Naive thymus-derived CD4-positive, alpha-beta T cell (primary cell): ENCODE data around the gene POLR3B. TPM values are rescaled to one million over a fixed set of nuclear protein-coding genes. Genes with fewer than 3 reads are reported as not detected.
"Not testable (repeated sequence)": the region's sequence is repeated elsewhere in the genome, so short reads cannot be mapped to it uniquely, and the experiment has no call there.

Source experiments
- ATAC-seq: fragments of 150-1000 bp; cut with Tn5 transposase; 2 replicates; pipeline ENCODE4 v1.10.0; 2021; ENCODE audit warnings: mild to moderate bottlenecking, moderate library complexity
- CTCF ChIA-PET: fragments of 350-600 bp; sonication (Branson Sonifier 250); formaldehyde crosslinking; loops from one replicate; lab custom pipeline; 2021; ENCODE audit warnings: antibody characterized with exemption; lab: Charles Lee
- POLR2A ChIA-PET: fragments of 350-600 bp; sonication (Branson Sonifier 250); formaldehyde crosslinking; loops from one replicate; lab custom pipeline; 2021; ENCODE audit warnings: antibody characterized with exemption, inconsistent platforms; lab: Charles Lee
- DNase-seq, 9 donors: peaks; one replicate each; pipeline versions ENCODE4 v3.0.0 to v3.0.0-alpha.2; 2020 to 2022; ENCODE audit warnings: mixed read lengths in 1 of 9
- H3K27ac ChIP-seq: one replicate; pipeline ENCODE4 v1.7.0; 2013; ENCODE audit warnings: mild to moderate bottlenecking, low read depth, low read length, moderate library complexity
- H3K27me3 ChIP-seq, 2 donors: one replicate each; pipeline ENCODE4 v1.7.0; 2013; ENCODE audit warnings: low read length in 2 of 2, mild to moderate bottlenecking in 2 of 2, moderate library complexity in 2 of 2; ENCODE audit not compliant: control insufficient read depth in 2 of 2, insufficient read depth in 2 of 2
- H3K36me3 ChIP-seq, 3 experiments: 1 replicate in 2 of 3; 2 replicates in 1 of 3; pipeline ENCODE4 v1.7.0; 2013; ENCODE audit warnings: low read length in 3 of 3, mild to moderate bottlenecking in 3 of 3, moderate library complexity in 1 of 3; ENCODE audit not compliant: insufficient read depth in 3 of 3, control insufficient read depth in 2 of 3
- H3K4me1 ChIP-seq, 2 donors: one replicate each; pipeline ENCODE4 v1.7.0; 2013; ENCODE audit warnings: low read length in 2 of 2, mild to moderate bottlenecking in 2 of 2, moderate library complexity in 1 of 2; ENCODE audit not compliant: control insufficient read depth in 2 of 2, insufficient read depth in 2 of 2
- H3K4me3 ChIP-seq: 2 replicates; pipeline ENCODE4 v1.7.0; 2013; ENCODE audit warnings: mild to moderate bottlenecking, low read length
- H3K9me3 ChIP-seq, 3 experiments: 1 replicate in 2 of 3; 2 replicates in 1 of 3; pipeline ENCODE4 v1.7.0; 2013; ENCODE audit warnings: low read length in 3 of 3; ENCODE audit not compliant: control insufficient read depth in 2 of 3
- H3K27ac Mint-ChIP-seq, 9 donors: one replicate each; pipeline ENCODE4 v1.8.0; 2020 to 2022; ENCODE audit warnings: mixed read lengths in 9 of 9, mild to moderate bottlenecking in 8 of 9, moderate library complexity in 5 of 9, inconsistent platforms in 2 of 9
- H3K27me3 Mint-ChIP-seq, 5 donors: one replicate each; pipeline ENCODE4 v1.8.0; 2021 to 2022; ENCODE audit warnings: mixed read lengths in 5 of 5, mild to moderate bottlenecking in 1 of 5
- H3K36me3 Mint-ChIP-seq, 5 donors: one replicate each; pipeline ENCODE4 v1.8.0; 2020 to 2022; ENCODE audit warnings: mixed read lengths in 5 of 5, mild to moderate bottlenecking in 3 of 5, inconsistent platforms in 1 of 5
- H3K4me1 Mint-ChIP-seq, 7 donors: one replicate each; pipeline ENCODE4 v1.8.0; 2020 to 2022; ENCODE audit warnings: mixed read lengths in 7 of 7, mild to moderate bottlenecking in 3 of 7, inconsistent platforms in 1 of 7
- H3K4me3 Mint-ChIP-seq, 10 donors: one replicate each; pipeline ENCODE4 v1.8.0; 2020 to 2022; ENCODE audit warnings: mild to moderate bottlenecking in 10 of 10, mixed read lengths in 10 of 10, moderate library complexity in 6 of 10, inconsistent platforms in 2 of 10
- H3K9me3 Mint-ChIP-seq, 11 donors: one replicate each; pipeline ENCODE4 v1.8.0; 2020 to 2022; ENCODE audit warnings: mixed read lengths in 11 of 11, mild to moderate bottlenecking in 4 of 11, inconsistent platforms in 1 of 11, moderate library complexity in 1 of 11
- intact Hi-C, 2 donors: fragments of 100-400 bp; cut with micrococcal nuclease; formaldehyde crosslinking; loops; one replicate each; pipeline ENCODE4 v1.15.1; 2023
- polyA plus RNA-seq, 2 donors: library from polyadenylated mRNA; unstranded; fragments of 300-500 nt; fragmentation: Illumina TruSeq; gene quantifications; one replicate each; pipeline ENCODE4 v1.2.3, GENCODE V29; 2021
- total RNA-seq, 6 experiments: library from RNA in 5 of 6; stranded (reverse) in 5 of 6; gene quantifications; 1 replicate in 5 of 6; 2 replicates in 1 of 6; pipeline ENCODE4 v1.2.3 and lab custom pipeline; 2021 to 2026

POLR3B gene
- total and polyA plus RNA-seq, 7 experiments from 2014 or later: 4.7 to 8.7 (median 6.8) TPM

DNA sequence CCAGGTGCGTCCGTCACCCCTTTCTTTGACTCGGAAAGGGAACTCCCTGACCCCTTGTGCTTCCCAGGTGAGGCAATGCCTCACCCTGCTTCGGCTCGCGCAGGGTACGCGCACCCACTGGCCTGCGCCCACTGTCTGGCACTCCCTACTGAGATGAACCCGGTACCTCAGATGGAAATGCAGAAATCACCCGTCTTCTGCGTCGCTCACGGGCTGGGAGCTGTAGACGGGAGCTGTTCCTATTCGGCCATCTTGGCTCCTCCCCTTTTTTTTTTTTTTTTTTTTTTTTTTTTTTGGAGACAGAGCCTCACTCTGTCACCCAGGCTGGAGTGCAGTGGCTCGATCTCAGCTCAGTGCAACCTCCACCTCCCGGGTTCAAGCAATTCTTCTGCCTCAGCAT, 120.1 kb downstream of the POLR3B start:
- POLR2A ChIA-PET: not testable (repeated sequence)
- CTCF ChIA-PET: interaction anchor here (0.6 kb wide), 1 partner anchor 54 kb away, joined by 3 read pairs; no protein-coding TSS in a partner anchor

DNA sequence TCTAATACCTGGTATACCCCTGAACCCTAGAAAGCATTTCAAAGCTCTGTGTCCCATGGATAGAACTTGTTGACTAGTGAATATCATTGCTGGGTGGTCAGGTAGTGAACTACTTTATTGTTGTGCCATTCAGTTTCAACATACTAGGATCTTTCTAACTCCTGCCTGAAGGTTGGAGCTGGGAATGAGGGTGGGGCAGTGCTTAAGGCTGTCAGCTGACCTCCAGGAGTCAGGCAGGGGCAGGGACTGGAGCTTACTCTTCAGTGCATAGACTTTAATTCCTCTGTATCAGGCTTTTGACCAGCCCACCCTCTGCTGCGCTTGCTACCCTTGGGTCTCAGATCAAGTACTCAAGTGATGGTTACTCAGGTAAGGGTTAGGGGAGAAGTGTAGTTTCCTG, 122.7 kb downstream of the POLR3B start:
- CTCF ChIA-PET: interaction anchor here (0.6 kb wide), 1 partner anchor 565 kb away, joined by 3 read pairs; no protein-coding TSS in a partner anchor
- H3K36me3 ChIP-seq: no peaks in the 10 kb centered on the region
- Mint-ChIP-seq H3K27me3 (no peaks in the 10 kb centered on the region), H3K27ac (no peak overlapping the region), H3K36me3 (peaks cover 0 to 47% (median 37%) of the 10 kb centered on the region in 5 donors), H3K4me1 (peaks cover 0 to 2% (median 0%) of the 10 kb centered on the region in 7 donors), H3K9me3 (peaks cover 0 to 1% (median 0%) of the 10 kb centered on the region in 11 donors), H3K4me3 (no peak overlapping the region)
- POLR2A ChIA-PET: no interaction called here
- no peak overlapping the region for H3K4me3 ChIP-seq
- no peaks in the 10 kb centered on the region for H3K27me3 ChIP-seq
- H3K27ac ChIP-seq: no peak overlapping the region
- H3K9me3 ChIP-seq: no peaks in the 10 kb centered on the region
- no peak for ATAC-seq
- no peak for DNase-seq
- no peaks in the 10 kb centered on the region for H3K4me1 ChIP-seq
- intact Hi-C loops: no loop called here

More for the DNA sequence above, 120.1 kb downstream of the POLR3B start:
- H3K4me1 Mint-ChIP-seq, DNase-seq, H3K27ac Mint-ChIP-seq, H3K27me3 Mint-ChIP-seq, H3K4me3 Mint-ChIP-seq, H3K27me3 ChIP-seq, H3K9me3 ChIP-seq, ATAC-seq, H3K27ac ChIP-seq, H3K4me1 ChIP-seq, intact Hi-C loops, H3K9me3 Mint-ChIP-seq, H3K4me3 ChIP-seq, H3K36me3 ChIP-seq: not testable (repeated sequence)
- H3K36me3 Mint-ChIP-seq: peaks cover 0 to 28% (median 22%) of the 10 kb centered on the region in 5 donors

DNA sequence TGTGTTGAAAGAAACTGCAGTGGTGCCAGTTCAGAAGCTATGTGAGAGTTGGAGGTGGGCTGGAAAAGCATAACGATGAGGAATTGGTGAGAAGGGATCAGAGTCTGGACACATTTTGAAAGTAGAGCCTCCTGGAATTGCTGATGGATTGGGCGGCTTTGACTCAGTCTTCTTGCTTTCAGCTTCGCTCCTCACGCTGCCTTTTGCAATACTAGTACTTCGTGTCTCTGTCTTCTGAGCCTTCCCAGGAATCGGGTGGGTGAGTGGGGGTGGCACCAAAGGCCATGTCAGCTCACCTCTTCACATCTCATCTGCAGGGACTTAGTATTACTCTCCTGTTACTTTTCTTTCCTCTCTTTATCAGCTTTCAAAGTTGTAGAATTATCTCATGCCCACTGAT, 123.7 kb downstream of the POLR3B start:
- ChIA-PET CTCF (no interaction called here), POLR2A (interaction anchor here (0.6 kb wide), 1 partner anchor 11 kb away, joined by 3 read pairs; no protein-coding TSS in a partner anchor)
- Histone ChIP-seq H3K36me3 (no peaks in the 10 kb centered on the region), H3K4me3 (no peak overlapping the region), H3K4me1 (no peaks in the 10 kb centered on the region), H3K27me3 (no peaks in the 10 kb centered on the region), H3K9me3 (no peaks in the 10 kb centered on the region), H3K27ac (no peak overlapping the region)
- Mint-ChIP-seq H3K9me3 (peaks cover 0 to 1% (median 0%) of the 10 kb centered on the region in 11 donors), H3K27me3 (no peaks in the 10 kb centered on the region), H3K36me3 (peaks cover 0 to 52% (median 39%) of the 10 kb centered on the region in 5 donors), H3K4me1 (peaks cover 0 to 2% (median 0%) of the 10 kb centered on the region in 7 donors), H3K27ac (no peak overlapping the region), H3K4me3 (no peak overlapping the region)
- DNase-seq (no peak), ATAC-seq (no peak)
- intact Hi-C loops: no loop called here

DNA sequence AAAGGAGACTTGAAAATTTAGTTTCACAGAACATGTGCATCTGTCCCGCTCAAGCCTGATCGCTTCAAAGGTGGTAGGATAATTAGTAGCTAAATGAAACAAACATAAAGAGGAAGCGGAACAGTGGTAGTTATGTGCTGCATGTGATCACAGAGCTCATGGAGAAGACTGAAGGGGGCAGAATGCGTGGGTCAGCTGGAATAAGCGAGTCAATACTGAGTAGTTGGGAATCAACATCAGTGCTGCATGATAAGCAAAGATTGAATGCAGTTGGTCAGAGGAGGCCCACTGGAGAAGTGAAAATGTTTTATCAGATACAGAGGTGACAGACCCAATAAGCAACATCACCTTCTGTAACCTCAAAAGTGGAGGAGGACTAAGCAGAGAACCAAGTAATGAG, 130.1 kb downstream of the POLR3B start:
- peaks cover 0 to 1% (median 0%) of the 10 kb centered on the region in 11 donors for H3K9me3 Mint-ChIP-seq
- H3K4me3 Mint-ChIP-seq: no peak overlapping the region
- CTCF ChIA-PET: no interaction called here

DNA sequence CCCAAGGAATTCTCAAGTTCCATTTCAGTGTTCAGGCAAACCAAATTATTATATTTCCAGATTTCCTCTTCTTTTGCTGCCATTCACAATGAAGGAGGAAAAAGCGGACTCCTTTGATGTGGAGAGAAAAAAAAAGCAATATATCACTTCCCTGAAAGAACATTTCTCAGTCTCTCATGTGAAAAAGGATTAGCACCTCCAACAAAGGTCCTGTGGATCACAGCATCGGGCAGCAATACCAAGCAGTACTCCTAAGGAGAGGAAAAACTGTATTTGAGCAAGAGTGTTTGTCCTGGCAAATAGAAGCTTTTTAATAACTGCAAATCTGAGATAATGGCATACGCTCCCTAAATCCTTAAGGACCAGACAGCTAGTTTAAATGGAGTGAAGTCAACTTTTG, 131.3 kb downstream of the POLR3B start:
- no peak overlapping the region for H3K4me3 Mint-ChIP-seq
- H3K27ac ChIP-seq: no peak overlapping the region
- H3K27me3 ChIP-seq: no peaks in the 10 kb centered on the region
- peaks cover 0 to 48% (median 16%) of the 10 kb centered on the region in 5 donors for H3K36me3 Mint-ChIP-seq
- ChIA-PET POLR2A (no interaction called here), CTCF (no interaction called here)
- no peaks in the 10 kb centered on the region for H3K36me3 ChIP-seq
- peaks cover 0 to 1% (median 0%) of the 10 kb centered on the region in 11 donors for H3K9me3 Mint-ChIP-seq
- H3K27me3 Mint-ChIP-seq: no peaks in the 10 kb centered on the region
- ATAC-seq (no peak), DNase-seq (no peak)
- H3K9me3 ChIP-seq: no peaks in the 10 kb centered on the region
- intact Hi-C loops: no loop called here
- no peak overlapping the region for H3K27ac Mint-ChIP-seq
- H3K4me3 ChIP-seq: no peak overlapping the region
- H3K4me1 Mint-ChIP-seq: no peaks in the 10 kb centered on the region
- H3K4me1 ChIP-seq: no peaks in the 10 kb centered on the region

More for the DNA sequence above, 130.1 kb downstream of the POLR3B start:
- Mint-ChIP-seq H3K4me1 (no peaks in the 10 kb centered on the region), H3K27me3 (no peaks in the 10 kb centered on the region), H3K27ac (peak overlapping the region in 1 of 9 donors; percentile 9), H3K36me3 (peaks cover 0 to 47% (median 21%) of the 10 kb centered on the region in 5 donors)
- no peaks in the 10 kb centered on the region for H3K36me3 ChIP-seq
- no peak for DNase-seq
- no peaks in the 10 kb centered on the region for H3K4me1 ChIP-seq
- no peak overlapping the region for H3K27ac ChIP-seq
- H3K4me3 ChIP-seq: no peak overlapping the region
- no peak for ATAC-seq
- no peaks in the 10 kb centered on the region for H3K9me3 ChIP-seq
- H3K27me3 ChIP-seq: no peaks in the 10 kb centered on the region
- intact Hi-C loops: no loop called here
- POLR2A ChIA-PET: no interaction called here

DNA sequence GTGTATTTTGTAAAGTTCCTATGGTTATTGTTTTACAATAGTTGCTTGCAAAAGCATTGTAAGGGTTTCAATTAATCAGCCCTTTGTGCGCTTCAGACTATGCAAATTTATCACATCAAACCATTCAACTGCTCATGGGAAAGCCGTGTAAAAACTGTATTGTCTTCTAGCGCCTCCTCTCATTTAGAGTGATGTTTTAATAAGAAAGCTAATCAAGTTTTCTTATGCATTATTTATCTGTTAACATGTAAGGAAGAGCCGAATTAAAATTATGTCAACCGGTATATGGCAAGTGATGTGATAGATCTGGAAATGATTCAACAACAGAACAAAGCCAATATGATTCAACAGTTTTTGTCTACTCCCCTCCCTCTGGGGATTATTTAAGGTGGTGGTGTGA, 132.7 kb downstream of the POLR3B start:
- intact Hi-C loops: no loop called here
- ChIA-PET POLR2A (no interaction called here), CTCF (no interaction called here)
- Mint-ChIP-seq H3K27me3 (no peaks in the 10 kb centered on the region), H3K9me3 (no peaks in the 10 kb centered on the region), H3K4me1 (no peaks in the 10 kb centered on the region), H3K27ac (no peak overlapping the region), H3K36me3 (peaks cover 0 to 41% (median 5%) of the 10 kb centered on the region in 5 donors), H3K4me3 (no peak overlapping the region)
- ATAC-seq (no peak), DNase-seq (no peak)
- Histone ChIP-seq H3K27ac (no peak overlapping the region), H3K27me3 (no peaks in the 10 kb centered on the region), H3K4me1 (no peaks in the 10 kb centered on the region), H3K36me3 (no peaks in the 10 kb centered on the region), H3K9me3 (no peaks in the 10 kb centered on the region), H3K4me3 (no peak overlapping the region)

DNA sequence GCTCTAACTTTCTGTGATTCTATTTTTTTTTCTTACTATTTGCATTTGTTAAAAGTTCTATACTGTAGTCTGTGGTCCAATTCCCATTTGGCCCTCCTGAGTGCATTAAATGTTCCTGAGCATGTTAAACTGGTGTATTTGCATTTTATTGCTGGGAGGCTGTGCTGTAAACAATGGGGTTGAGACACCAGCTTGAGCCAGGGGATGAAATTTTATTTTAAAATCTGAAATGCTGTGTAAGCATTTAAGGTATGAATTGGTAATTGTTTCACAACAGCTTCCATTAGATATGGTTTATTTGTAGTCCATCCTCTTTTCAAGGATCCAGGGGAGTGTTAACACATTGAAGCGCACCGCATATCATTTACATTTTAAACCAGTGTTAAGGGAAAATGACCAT, 135.3 kb downstream of the POLR3B start:
- no peak overlapping the region for H3K27ac ChIP-seq
- H3K9me3 ChIP-seq: no peaks in the 10 kb centered on the region
- ATAC-seq (no peak), DNase-seq (no peak)
- Mint-ChIP-seq H3K27me3 (no peaks in the 10 kb centered on the region), H3K4me1 (peaks cover 0 to 1% (median 0%) of the 10 kb centered on the region in 7 donors), H3K4me3 (no peak overlapping the region), H3K36me3 (peaks cover under 1 to 46% (median 9%) of the 10 kb centered on the region in 5 donors), H3K9me3 (no peaks in the 10 kb centered on the region), H3K27ac (peak overlapping the region in 1 of 9 donors; percentile 17)
- H3K27me3 ChIP-seq: no peaks in the 10 kb centered on the region
- no peaks in the 10 kb centered on the region for H3K4me1 ChIP-seq
- intact Hi-C loops: no loop called here
- H3K4me3 ChIP-seq: no peak overlapping the region
- CTCF ChIA-PET: no interaction called here
- POLR2A ChIA-PET: no interaction called here
- H3K36me3 ChIP-seq: peaks cover 0 to 16% (median 0%) of the 10 kb centered on the region in 3 experiments
